Neural progenitor cell (in vitro differentiated cells): ENCODE results near the gene FAM219A. TPM values are rescaled to one million over a fixed set of nuclear protein-coding genes. Genes with fewer than 3 reads are reported as not detected.

Source experiments
- DNase-seq: peaks from one replicate; pipeline ENCODE4 v3.0.0-alpha.2; 2016; ENCODE audit warnings: low spot score
- H2AFZ ChIP-seq: fragments of 200-600 bp; sonication (generic); replicated peaks from 2 replicates; pipeline ENCODE4 v1.6.1; 2016; ENCODE audit warnings: antibody characterized with exemption
- H3F3A ChIP-seq: fragments of 200-600 bp; sonication (generic); 2 replicates; pipeline ENCODE4 v1.6.1; 2016; ENCODE audit warnings: antibody characterized with exemption, low read depth
- H3K27ac ChIP-seq: fragments of 200-600 bp; sonication (generic); 2 replicates; pipeline ENCODE4 v1.5.1; 2016; ENCODE audit warnings: mild to moderate bottlenecking
- H3K27me3 ChIP-seq: fragments of 200-600 bp; sonication (generic); 2 replicates; pipeline ENCODE4 v1.6.1; 2016; ENCODE audit warnings: mild to moderate bottlenecking, moderate library complexity
- H3K36me3 ChIP-seq: fragments of 200-600 bp; sonication (generic); 2 replicates; pipeline ENCODE4 v1.5.1; 2016
- H3K4me1 ChIP-seq: fragments of 200-600 bp; sonication (generic); 2 replicates; pipeline ENCODE4 v1.6.1; 2016; ENCODE audit warnings: mixed run types
- H3K4me2 ChIP-seq: fragments of 200-600 bp; sonication (generic); 2 replicates; pipeline ENCODE4 v1.6.1; 2016
- H3K4me3 ChIP-seq: fragments of 200-600 bp; sonication (generic); 2 replicates; pipeline ENCODE4 v1.5.1; 2016
- H3K79me2 ChIP-seq: fragments of 200-600 bp; sonication (generic); 2 replicates; pipeline ENCODE4 v1.6.1; 2016; ENCODE audit warnings: low read depth
- H3K9ac ChIP-seq: fragments of 200-600 bp; sonication (generic); 2 replicates; pipeline ENCODE4 v1.6.1; 2016
- H3K9me3 ChIP-seq: fragments of 200-600 bp; sonication (generic); 2 replicates; pipeline ENCODE4 v1.5.1; 2016; ENCODE audit warnings: low read depth
- H4K20me1 ChIP-seq: fragments of 200-600 bp; sonication (generic); 2 replicates; pipeline ENCODE4 v1.6.1; 2016; ENCODE audit warnings: low read depth
- H3K27ac Mint-ChIP-seq: 3 replicates; pipeline ENCODE4 v1.8.0; 2021; ENCODE audit warnings: mixed read lengths
- H3K27me3 Mint-ChIP-seq: 2 replicates; pipeline ENCODE4 v1.8.0; 2022; ENCODE audit warnings: low read depth, mild to moderate bottlenecking, inconsistent platforms, moderate library complexity, mixed read lengths; ENCODE audit not compliant: insufficient read depth
- H3K36me3 Mint-ChIP-seq: 3 replicates; pipeline ENCODE4 v1.8.0; 2021; ENCODE audit warnings: mixed read lengths
- H3K4me1 Mint-ChIP-seq: 3 replicates; pipeline ENCODE4 v1.8.0; 2021; ENCODE audit warnings: mixed read lengths
- H3K4me3 Mint-ChIP-seq: 3 replicates; pipeline ENCODE4 v1.8.0; 2021; ENCODE audit warnings: mild to moderate bottlenecking, moderate library complexity, mixed read lengths
- H3K9me3 Mint-ChIP-seq: 3 replicates; pipeline ENCODE4 v1.8.0; 2020; ENCODE audit warnings: mixed read lengths
- EZH2 ChIP-seq: fragments of 200-600 bp; sonication (generic); IDR thresholded peaks from 2 replicates; pipeline ENCODE4 v1.6.1; 2017; ENCODE audit warnings: antibody characterized with exemption, mild to moderate bottlenecking, moderate library complexity
- EZH2phosphoT487 ChIP-seq: fragments of 200-600 bp; sonication (generic); IDR thresholded peaks from 2 replicates; pipeline ENCODE4 v1.6.1; 2017; ENCODE audit warnings: antibody characterized with exemption
- total RNA-seq: library from RNA; depleted of rRNA; stranded (reverse); fragments of >200 nt; gene quantifications from 2 replicates; pipeline ENCODE4 v1.2.3, GENCODE V29; 2015; ENCODE audit warnings: low replicate concordance
- TF ChIP-seq, protein P1 (sequence below): fragments of 200-600 bp; sonication (generic); IDR thresholded peaks from 2 replicates; pipeline ENCODE4 v1.5.1; 2017; ENCODE audit warnings: antibody characterized with exemption, mild to moderate bottlenecking

The FAM219A gene
- total RNA-seq, 1 donor from 2014 or later, result 4.2 TPM

DNA sequence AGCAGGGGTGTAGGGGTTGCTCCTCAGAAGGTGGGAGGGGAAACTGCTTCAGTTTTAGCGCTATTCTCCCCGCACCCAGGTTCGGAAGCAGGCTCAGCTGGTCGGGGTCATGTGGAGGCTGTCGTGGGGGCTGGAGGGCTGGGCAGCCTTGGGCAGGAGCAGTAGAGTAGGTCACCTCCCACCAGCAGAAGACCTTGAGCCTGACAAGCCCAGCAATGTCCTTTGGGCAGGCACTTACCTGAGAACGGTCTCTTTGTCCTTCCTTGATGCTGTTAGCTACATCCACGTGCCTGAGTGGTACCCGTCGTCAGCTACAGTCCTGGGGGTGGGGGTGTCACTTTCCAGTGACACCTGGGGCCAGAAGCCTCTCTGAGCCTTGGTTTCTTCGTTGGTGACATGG lies 44.1 kb upstream of the FAM219A start:
- Histone ChIP-seq H2AFZ (no peak overlapping the region), H3F3A (no peaks in the 10 kb centered on the region), H4K20me1 (no peaks in the 10 kb centered on the region), H3K9ac (no peak overlapping the region), H3K9me3 (no peaks in the 10 kb centered on the region), H3K36me3 (no peaks in the 10 kb centered on the region), H3K27me3 (no peaks in the 10 kb centered on the region), H3K79me2 (no peaks in the 10 kb centered on the region), H3K4me1 (no peaks in the 10 kb centered on the region), H3K27ac (no peak overlapping the region), H3K4me2 (no peak overlapping the region), H3K4me3 (no peak overlapping the region)
- Mint-ChIP-seq H3K9me3 (no peaks in the 10 kb centered on the region), H3K36me3 (peaks cover 2% of the 10 kb centered on the region), H3K27me3 (peaks cover 25% of the 10 kb centered on the region), H3K4me1 (peaks cover 20% of the 10 kb centered on the region), H3K27ac (no peak overlapping the region), H3K4me3 (no peak overlapping the region)
- TF ChIP-seq EZH2, result no peak
- TF ChIP-seq, protein P1, sequence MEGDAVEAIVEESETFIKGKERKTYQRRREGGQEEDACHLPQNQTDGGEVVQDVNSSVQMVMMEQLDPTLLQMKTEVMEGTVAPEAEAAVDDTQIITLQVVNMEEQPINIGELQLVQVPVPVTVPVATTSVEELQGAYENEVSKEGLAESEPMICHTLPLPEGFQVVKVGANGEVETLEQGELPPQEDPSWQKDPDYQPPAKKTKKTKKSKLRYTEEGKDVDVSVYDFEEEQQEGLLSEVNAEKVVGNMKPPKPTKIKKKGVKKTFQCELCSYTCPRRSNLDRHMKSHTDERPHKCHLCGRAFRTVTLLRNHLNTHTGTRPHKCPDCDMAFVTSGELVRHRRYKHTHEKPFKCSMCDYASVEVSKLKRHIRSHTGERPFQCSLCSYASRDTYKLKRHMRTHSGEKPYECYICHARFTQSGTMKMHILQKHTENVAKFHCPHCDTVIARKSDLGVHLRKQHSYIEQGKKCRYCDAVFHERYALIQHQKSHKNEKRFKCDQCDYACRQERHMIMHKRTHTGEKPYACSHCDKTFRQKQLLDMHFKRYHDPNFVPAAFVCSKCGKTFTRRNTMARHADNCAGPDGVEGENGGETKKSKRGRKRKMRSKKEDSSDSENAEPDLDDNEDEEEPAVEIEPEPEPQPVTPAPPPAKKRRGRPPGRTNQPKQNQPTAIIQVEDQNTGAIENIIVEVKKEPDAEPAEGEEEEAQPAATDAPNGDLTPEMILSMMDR, result no peak
- TF ChIP-seq EZH2phosphoT487, result no peak
- no peak for DNase-seq

DNA sequence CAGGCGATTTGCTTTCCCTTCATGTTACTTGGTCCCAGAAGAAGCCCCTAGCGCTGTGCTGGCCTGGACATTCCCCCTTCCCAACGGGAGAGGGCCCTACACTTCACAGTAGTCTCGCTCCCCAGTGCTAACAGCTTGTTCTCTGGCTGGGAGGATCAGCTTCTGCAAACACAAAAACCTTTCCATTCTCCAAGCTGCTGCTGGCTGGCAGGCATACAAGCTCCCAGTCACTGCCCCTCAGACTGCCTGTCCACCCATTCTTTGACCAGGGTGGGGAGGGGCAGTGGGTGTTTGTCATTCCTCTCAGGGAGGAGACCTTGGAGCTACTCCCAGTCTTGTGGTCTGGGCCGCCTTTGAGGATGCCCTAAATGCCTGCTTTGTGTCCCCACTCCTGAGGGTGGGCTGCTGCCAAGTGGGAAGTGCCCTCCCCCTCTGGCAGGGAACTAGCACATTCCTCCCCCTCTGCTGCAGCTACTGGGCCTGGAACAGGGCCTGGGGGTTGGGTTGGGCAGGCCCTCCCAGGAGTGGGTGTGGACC lies 43.6 kb upstream of the FAM219A start:
- no peak overlapping the region for H3K9ac ChIP-seq
- TF ChIP-seq EZH2phosphoT487, result no peak
- TF ChIP-seq EZH2, result no peak
- TF ChIP-seq, protein P1, result peak; percentile 49
- no peaks in the 10 kb centered on the region for H3K9me3 Mint-ChIP-seq
- no peak overlapping the region for H3K27ac ChIP-seq
- H3K36me3 Mint-ChIP-seq, result peaks cover 2% of the 10 kb centered on the region
- H3K4me3 ChIP-seq, result no peak overlapping the region
- H3K27me3 ChIP-seq, result no peaks in the 10 kb centered on the region
- no peaks in the 10 kb centered on the region for H3F3A ChIP-seq
- H3K27me3 Mint-ChIP-seq, result peaks cover 25% of the 10 kb centered on the region
- no peaks in the 10 kb centered on the region for H3K9me3 ChIP-seq
- DNase-seq, result peak; percentile 77
- no peak overlapping the region for H3K4me3 Mint-ChIP-seq
- H3K4me1 Mint-ChIP-seq, result peaks cover 21% of the 10 kb centered on the region
- no peaks in the 10 kb centered on the region for H4K20me1 ChIP-seq
- H3K36me3 ChIP-seq, result no peaks in the 10 kb centered on the region
- no peaks in the 10 kb centered on the region for H3K79me2 ChIP-seq
- H2AFZ ChIP-seq, result no peak overlapping the region
- no peak overlapping the region for H3K4me2 ChIP-seq
- no peak overlapping the region for H3K27ac Mint-ChIP-seq
- no peaks in the 10 kb centered on the region for H3K4me1 ChIP-seq

DNA sequence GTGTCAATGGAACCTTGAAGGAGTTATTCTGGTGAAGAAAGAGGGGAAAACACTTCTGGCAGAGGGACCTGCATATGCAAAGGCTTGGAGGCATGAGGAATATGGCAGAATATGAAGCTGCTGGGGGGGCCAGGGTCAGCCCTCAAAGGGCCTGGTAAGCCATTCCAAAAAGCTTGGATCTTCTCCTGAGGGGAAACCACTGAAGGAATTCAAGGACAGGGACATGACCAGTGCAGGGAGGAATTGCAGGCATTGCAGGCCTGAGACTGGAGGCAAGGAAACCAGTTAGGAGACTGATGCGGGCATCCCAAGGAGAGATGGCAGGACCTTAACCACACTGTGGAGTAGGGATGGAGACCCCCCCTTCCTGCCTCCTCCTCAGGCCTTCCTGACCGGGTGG lies 43.0 kb upstream of the FAM219A start:
- DNase-seq, result no peak
- H3K9me3 Mint-ChIP-seq, result no peaks in the 10 kb centered on the region
- Histone ChIP-seq H3K4me3 (no peak overlapping the region), H3K4me2 (no peak overlapping the region), H2AFZ (no peak overlapping the region), H3F3A (no peaks in the 10 kb centered on the region), H3K4me1 (no peaks in the 10 kb centered on the region), H4K20me1 (no peaks in the 10 kb centered on the region), H3K9me3 (no peaks in the 10 kb centered on the region), H3K9ac (no peak overlapping the region), H3K27me3 (no peaks in the 10 kb centered on the region), H3K36me3 (no peaks in the 10 kb centered on the region), H3K27ac (no peak overlapping the region), H3K79me2 (no peaks in the 10 kb centered on the region)
- H3K4me1 Mint-ChIP-seq, result peaks cover 21% of the 10 kb centered on the region
- peaks cover 25% of the 10 kb centered on the region for H3K27me3 Mint-ChIP-seq
- H3K27ac Mint-ChIP-seq, result no peak overlapping the region
- TF ChIP-seq EZH2phosphoT487 (no peak), EZH2 (no peak)
- TF ChIP-seq, protein P1, result no peak
- peaks cover 2% of the 10 kb centered on the region for H3K36me3 Mint-ChIP-seq
- H3K4me3 Mint-ChIP-seq, result no peak overlapping the region
